ENCODE results near the gene POM121.
"Not testable (repeated sequence)": the region's sequence is repeated elsewhere in the genome, so short reads cannot be mapped to it uniquely, and the experiment has no call there.

The POM121 gene

DNA sequence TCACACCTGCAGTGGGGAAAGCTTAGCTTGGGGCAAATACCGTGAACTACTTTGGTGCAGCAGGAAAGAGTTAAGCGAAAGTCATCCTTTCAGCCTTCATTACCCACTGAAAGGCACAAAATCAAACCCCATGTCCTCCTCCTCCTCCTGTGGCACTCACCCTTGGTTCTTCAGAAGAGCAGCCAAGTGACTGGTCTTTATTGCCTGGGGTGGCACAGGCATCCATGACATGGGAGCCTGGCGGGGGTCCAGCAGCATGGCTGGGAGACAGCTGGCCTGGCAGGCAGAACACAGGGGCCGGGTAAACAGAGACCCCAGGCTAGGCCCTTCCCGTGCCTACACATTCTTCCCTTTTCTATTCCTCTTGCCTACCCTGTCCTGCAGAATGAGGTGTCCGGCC lies 24.8 kb downstream of the POM121 start:
- not testable (repeated sequence) for DNase-seq

DNA sequence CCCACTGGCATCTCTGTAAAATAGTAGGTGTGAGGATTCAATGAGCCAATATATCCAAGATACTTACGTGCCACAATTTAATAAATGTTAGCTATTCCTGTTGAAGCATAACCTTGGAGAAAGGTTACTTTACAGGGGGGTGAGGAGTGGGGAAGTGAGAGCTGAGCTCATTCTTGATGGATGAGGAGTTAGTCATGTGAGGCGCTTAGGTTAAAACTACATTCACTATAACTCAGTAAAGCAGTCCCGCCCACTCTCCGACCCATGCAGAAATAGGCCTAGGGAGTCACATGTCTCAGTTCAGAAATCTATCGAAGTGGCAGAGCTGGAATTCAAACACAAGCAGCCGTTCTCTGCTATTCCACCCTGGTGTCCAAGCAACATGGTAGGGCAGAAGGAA lies 25.5 kb downstream of the POM121 start:
- not testable (repeated sequence) for DNase-seq

DNA sequence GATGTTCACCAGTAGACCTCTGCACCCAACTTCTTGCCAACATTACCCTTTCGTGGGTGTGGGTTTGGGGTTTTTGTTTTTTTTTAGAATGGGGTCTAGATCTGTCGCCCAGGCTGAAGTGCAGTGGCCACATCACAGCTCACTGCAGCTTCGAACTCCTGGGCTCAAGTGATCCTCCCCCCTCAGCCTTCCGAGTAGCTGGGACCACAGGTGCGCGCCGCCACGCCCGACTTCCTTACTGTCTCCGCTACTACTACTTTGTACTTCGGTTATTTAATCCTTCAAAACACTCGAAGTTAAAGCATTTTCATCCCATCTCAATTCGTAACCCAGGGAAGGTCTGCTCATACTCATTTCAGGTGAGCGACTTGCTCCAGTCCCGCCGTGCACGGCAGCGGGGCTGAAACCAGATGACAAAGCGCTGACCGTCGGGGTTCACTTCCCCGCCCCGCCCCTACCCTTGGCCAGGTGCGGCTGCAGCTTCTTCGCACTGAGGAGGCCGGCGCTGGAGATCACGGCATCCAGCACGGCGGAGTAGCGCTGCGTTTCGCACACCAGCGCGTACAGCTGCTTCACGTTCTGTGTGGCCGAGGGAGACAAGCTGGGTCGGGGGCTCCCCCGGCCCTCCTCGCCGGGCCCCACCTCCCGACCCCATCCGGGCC lies 29.1 kb downstream of the POM121 start:
- not testable (repeated sequence) for DNase-seq

DNA sequence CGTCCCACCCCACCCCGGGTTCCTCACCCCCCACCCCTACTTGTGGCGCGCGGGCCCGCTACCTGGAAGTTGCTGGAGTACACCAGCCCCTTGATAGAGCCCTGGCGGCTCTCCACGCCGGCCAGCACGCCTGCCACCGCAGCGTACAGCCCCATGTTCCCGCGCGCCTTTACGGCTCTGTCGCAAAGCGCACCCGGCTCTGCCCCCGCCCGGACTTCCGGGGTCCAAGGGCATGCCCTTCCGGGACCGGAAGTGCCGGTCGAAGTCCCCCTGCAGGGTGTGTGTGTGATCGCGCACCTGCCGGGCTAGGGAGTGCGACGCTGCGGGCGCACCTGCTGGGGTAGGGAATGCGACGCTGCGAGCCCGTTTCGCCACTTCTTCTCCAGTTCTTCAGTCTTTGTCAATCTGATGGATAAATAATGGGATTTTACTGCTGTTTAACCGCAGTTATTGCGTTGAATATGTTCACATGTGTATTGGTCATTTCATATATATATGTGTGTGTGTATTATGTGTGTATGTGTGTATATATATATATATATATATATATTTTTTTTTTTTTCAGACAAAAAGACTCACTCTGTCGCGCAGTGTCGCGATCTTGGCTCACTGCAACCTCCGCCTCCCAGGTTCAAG lies 29.8 kb downstream of the POM121 start:
- not testable (repeated sequence) for DNase-seq

DNA sequence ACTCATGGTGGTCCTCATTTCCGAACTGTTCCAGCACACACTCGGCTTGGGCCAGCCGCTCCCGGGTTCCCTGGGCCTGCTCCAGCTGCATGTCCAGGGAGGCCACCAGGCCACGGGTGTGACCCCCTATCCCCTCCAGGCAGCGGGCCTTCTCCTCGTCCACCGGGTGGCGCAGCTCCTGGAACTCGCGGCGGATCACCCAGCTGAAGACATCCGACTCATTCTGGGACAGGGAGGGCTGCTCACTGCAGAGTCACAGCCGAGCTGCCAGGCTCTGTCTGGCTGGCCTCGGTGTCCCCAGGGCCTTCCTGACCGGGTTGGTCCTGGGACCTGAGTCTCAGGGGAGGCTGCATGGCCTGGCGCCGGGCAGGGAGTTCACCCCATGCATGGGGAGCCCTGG lies 35.1 kb downstream of the POM121 start:
- not testable (repeated sequence) for DNase-seq

DNA sequence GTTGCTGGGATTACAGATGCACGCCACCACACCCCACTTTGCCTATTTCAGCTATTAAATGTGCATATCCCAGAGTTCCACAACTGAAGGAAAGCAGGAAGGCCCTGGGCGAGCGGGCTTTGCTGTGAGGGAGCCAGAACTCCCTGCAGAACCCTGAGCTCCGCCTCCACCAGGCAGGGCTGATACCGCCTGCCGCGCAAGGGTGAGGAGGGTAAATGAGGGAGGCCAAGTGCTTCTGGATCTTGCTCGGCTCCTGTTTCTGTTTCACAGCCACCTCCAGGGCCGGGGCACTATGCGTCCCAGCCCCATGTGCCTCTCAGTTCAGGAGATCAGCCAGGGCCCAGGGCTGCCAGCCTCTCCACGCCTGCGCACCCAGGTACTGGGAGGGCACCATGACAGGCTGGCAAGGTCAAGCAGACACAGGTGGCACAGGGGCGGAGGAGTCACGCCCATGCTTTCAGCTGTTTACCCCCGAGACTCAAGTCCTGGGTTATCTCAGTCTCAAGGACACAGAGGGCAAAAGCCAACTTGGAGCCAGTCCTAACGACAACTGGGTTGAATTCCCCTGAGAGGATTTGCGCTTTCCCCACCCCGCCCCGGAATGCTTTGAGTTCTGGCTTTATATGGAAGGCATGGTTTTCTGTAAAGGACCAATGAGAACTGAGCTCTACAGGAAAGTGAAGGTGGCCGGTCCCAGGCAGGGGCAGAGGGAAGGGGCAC lies 35.9 kb downstream of the POM121 start:
- DNase-seq, result not testable (repeated sequence)

DNA sequence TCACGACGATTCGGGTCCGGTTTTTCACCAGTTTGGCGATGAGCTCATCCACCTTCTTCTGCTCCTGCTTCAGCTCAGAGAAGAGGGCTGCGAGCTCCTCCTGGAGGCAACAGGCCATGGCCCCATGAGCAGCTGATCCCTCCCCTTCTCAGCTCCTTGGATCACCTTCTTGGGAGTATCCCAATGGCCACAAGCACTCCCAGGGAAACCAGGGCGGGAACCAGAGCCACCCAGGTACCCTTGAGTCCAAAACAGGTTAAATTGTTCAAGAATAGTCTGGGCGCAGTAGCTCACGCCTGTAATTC lies 36.4 kb downstream of the POM121 start:
- not testable (repeated sequence) for DNase-seq

DNA sequence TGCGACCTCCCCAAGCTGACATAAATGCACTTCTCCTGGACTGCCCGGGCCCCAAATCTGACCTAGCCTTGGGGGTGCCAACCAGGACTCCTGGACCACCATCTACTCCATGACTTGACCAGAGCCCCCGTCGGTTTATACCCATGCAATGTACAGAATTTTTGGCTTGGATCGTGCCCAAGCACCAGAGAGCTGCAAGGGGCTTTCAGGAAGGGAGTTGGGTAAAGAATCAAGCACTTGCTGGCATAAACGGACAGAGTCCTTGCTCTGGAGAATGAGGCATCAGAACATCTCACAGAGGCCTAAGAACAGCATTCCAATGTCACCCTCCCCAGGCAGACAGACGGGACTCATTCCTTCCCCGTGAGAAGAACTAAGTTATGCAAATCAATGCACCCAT lies 38.2 kb downstream of the POM121 start:
- not testable (repeated sequence) for DNase-seq

DNA sequence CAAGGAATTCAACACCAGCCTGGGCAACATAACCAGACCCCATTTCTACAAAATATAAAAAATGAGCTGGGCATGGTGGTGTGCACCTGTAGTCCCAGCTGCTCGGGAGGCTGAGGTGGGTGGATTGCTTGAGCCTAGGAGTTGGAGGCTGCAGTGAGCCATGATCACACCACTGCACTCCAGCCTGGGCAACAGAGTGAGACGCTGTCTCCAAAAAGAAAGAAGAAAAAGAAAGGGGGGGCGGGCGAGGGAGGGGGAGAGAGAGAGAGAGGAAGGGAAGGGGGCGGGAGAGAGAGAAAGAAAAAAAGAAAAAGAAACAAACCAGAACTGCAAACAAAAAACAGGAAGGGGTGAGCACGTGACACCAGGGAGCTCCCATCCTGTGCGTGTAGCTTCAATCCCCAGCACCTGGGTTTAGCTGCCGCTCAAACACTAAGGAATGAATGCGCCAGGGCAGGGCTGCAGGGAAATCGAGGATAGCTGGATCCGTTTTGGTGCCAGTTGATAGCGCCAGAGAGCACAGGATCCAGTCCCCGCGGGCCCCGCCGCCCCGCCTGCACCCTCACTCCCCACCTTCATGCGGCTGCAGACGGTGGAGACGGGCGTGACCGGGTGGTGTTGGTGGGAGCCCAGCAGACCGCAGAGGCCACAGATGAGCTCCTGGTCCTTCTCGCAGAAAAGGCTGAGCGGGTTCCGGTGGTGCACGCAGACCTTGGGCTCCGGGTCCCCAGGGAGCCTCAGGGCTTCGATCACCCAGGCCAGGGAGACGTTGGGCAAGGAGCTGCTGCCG lies 40.5 kb downstream of the POM121 start:
- not testable (repeated sequence) for DNase-seq

DNA sequence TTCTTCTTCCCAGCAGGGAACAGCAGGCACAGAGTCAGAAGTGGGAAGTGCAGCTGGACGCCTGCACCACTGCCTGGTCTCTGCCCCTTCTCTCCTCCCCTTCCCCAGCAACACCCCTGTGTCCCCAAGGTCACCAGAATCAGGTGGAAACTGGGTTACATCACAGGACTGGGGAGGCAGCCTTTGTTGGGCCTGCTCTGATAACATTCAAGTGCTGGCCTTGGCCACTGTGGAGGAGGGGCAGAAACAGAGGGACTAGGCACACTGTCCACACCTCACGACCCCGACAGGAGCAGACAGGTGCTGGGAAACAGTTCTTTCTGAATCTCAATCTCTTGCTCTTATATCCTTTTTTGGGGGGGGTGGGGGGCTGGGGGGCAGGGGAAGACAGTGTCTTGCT lies 42.0 kb downstream of the POM121 start:
- not testable (repeated sequence) for DNase-seq

DNA sequence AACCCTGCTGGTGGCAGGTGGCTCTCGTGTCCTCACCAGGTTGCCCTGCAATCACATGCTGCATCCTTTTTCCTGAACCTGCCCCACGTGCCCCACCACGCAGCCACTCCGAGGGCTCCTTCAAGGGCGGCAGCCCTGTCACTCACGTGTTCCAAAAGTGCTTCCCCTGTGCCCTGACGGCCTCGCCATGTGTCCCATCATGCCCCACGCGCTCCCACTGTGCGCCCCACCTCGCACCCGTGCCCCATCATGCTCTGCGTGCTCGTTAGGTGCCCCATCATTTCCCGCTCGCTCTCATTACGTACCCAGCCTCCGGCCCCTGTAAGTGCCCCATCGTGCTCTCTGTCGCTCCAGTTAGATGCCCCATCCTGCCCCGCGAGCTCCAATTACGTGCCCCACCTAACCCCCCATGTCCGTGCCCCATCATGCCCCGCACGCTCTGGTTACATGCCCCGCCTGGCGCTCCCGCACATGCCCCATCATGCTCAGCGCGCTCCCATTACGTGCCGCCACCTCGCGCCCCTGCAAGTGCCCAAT lies 44.2 kb downstream of the POM121 start, which contains the start of gene TRIM74:
TRIM74 (minus strand) TSS at position 487 of the 537 bp plus-strand sequence. CDS start 3,309 bp downstream, outside the sequence.
- not testable (repeated sequence) for DNase-seq

DNA sequence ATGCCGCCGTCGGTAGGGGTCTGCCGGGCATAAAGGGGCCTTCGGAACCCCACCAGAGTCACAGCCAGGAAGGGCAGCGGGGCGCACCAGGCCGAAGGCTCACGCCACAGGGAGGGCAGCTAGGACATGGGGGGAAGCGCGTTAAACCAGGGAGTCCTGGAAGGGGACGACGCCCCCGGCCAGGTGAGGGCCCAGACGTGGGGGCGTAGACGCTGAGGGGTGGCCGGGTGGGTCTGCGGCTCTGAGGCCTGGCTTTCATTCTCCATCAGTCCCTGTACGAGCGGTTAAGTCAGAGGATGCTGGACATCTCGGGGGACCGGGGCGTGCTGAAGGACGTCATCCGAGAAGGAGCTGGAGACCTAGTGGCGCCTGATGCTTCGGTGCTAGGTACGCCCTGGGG lies 44.8 kb downstream of the POM121 start:
- DNase-seq, result not testable (repeated sequence)

DNA sequence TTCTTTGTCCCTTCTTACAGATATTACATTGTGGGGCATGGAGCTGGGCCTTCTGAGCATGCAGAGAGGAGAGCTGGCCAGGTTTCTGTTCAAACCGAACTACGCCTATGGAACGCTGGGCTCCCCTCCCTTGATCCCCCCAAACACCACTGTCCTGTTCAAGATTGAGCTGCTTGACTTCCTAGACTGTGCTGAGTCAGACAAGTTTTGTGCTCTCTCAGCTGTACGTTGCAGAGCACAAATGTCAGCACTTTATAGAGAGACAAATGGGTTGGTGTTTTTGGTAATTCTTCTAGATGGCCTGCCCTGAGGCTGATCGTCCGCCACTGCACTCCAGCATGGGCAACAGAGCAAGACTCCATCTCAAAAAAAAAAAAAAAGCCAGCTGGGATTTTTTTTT lies 46.6 kb downstream of the POM121 start:
- DNase-seq, result not testable (repeated sequence)

DNA sequence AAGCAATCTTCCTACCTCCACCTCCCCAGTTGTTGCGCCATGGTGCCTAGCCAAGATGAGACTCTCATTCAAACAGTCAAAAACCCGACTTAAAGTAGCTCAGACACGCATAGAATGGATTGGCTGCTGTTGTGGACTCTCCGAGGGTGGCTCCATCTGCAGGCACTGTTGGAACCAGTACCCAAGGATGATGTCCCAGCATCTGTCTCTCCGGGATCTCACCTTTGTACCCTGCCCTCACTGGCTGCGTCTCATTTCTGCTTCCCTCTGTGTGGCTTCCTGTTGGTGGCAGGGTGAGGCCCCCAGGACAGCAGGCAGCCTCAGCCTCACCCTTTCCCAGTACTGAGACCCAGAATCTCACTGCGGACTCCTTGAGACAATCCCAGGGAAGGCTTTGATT lies 49.9 kb downstream of the POM121 start:
- not testable (repeated sequence) for DNase-seq

DNA sequence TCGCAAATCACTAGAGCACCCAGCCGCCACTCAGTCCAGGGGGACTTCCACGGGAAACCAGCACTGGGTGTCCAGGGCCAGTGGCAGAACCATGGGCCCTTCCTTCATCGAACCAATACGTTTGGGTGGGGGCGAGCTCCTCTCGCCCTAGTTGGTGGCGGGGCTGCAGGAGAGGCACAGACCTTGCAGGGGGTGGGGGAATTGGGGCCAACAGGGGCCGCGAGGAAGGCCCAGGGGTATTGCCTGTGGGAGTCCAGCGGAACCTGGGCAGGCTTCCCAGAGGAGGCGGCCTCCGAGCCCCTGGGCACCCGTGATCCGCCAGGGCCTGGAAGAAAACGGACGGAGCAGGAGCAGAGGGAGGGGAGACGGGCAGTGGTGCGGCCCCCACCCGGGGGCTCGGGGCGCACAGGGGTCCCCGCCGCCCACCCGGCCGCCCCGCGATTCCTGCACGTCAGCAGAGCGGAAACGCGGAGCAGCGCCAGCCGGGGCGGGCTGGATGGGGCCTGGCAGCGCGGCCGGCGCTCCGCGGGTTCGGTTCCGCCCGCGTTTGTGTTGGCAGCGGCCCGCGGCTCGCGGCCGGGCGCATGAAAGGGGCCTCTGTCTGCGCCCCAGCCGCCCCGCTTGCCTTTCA lies 50.9 kb downstream of the POM121 start:
- DNase-seq, result not testable (repeated sequence)

DNA sequence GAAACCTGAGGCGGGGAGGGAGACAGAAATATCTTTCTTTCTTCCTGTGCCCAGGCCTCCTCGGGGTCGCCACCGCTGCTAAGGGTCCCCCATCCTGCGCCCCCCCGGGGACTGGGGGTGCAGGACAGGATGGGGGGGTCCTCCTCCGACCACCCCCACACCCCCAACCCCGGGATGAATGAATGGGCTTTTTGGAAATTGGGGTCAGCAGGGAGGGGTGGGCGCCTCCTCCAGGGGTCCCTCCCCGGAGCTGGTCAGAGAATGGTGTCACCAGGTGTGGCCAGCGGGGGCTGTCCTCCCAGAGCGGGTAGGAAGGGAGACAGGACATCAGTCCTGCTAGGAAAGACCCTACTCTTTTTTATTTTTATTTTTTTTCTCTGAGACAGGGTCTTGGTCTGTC lies 51.5 kb downstream of the POM121 start:
- DNase-seq, result not testable (repeated sequence)

DNA sequence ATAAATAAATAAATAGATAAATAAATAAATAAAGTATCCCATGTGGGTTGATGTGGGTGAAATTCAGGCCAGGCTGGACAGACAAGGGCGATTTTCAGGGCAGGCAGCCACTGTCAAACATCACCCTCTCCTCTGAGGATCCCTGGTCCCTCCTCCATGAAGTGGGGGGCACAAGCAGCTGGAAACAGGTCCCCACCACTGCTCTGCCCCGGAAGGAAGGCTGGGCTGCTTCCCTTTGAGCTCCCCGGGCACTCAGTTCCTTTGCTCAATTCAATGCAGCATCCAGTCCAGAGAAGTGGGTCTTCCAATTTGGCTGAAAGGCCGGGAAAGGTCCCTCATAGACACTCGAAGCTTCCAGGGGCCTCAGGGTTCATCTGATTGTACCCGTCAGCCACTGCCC lies 55.5 kb downstream of the POM121 start:
- not testable (repeated sequence) for DNase-seq

DNA sequence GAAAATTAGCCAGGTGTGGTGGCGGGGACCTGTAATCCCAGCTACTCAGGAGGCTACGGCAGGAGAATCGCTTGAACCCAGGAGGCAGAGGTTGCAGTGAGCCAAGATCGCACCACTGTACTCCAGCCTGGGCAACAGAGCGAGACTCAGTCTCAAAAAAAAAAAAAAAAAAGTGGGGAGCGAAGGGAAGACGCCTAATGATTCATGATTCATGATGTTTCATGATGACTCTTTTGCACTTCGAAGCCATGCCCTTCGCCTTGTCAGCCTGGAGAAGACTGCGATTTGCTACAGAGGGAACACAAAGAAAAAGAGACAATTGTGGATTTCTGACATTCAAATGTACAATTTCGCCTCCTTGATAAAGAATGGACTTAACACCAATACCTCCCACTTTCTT lies 57.2 kb downstream of the POM121 start:
- DNase-seq, result not testable (repeated sequence)

DNA sequence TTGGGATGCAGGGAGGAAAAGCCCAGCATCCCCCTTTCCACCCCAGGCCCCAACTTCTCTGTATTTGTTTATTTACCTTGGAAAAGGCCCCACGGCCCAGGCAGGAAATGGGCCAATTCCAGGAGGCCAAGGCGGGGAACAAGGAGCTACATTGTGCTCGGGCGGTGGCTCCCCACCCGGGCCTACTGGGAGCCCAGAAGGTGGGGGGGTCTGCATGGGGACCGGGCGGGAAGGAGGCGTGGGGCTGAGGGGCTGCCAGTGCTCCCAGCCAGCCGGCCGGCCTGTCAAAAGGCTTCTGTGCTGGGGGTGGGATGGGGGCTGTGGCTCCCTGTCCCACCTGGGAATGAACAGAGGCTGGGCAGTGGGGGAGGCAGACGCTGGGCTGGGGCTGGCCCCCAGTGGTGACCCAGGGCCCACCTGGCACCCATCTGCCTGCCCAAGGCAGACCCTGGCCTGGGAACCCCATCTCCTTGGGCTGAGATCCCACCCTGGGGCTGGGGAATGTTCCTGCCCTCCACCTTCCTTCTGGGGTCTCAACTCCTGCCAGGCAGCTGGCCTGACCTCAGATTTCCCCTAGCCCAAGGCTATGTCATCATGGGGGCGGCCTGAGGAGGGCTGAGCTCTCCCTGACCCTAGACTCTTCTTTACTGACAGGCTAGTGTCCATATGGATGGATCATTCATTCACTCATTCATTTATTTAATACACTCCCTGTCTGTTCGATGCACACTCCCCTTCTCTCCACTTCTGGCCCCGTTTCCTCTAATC lies 65.4 kb downstream of the POM121 start:
- DNase-seq, result not testable (repeated sequence)

DNA sequence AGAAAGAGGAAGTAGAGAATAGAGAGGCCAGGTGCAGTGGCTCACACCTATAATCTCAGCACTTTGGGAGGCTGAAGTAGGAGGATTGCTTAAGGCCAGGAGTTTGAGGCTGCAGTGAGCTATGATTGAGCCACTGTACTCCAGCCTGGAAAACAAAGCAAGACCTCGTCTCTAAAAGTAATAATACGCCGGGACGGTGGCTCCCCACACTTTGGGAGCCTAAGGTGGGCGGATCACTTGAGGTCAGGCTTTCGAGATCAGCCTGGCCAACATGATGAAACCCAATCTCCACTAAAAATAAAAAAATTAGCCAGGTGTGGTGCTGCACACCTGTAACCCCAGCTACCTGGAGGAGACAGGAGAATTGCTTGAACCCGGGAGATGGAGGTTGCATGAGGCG lies 70.6 kb downstream of the POM121 start:
- not testable (repeated sequence) for DNase-seq

DNA sequence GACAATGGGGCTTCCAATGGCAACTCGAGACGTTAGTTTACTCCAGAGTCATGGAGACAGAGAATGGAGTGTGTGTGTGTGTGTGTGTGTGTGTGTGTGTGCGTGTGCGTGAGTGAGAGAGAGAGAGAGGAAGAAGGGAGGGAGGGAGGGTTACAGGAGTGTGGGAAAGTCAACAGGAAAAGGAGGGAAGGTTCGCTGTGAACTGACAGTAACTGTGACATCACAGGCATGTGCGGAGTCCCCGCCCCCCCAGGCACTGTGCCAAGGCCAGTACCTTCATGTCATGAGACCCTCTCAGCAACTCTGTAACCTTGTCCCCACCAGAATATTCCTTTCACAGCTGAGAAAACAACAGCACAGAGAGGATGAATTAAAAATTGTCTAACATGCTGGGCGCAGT lies 72.6 kb downstream of the POM121 start:
- DNase-seq, result not testable (repeated sequence)
